WTC11 (cell line): ENCODE results near the gene PRKCZ. TPM values are rescaled to one million over a fixed set of nuclear protein-coding genes. Genes with fewer than 3 reads are reported as not detected.
A peak's percentile ranks its signal among the peaks of the same experiment; 100 is the strongest.

Experiments used
- ATAC-seq: fragments of 200-7000 bp; cut with Tn5 transposase; 2 replicates; pipeline ENCODE4 v1.10.0; 2021; ENCODE audit warnings: mild to moderate bottlenecking, moderate library complexity
- CTCF ChIA-PET: fragments of 300-600 bp; sonication (Branson Sonifier 250); formaldehyde crosslinking; loops from one replicate; lab custom pipeline; 2021; ENCODE audit warnings: antibody characterized with exemption; lab: Charles Lee
- POLR2A ChIA-PET: fragments of 350-600 bp; sonication (Branson Sonifier 250); formaldehyde crosslinking; loops from one replicate; lab custom pipeline; 2021; ENCODE audit warnings: antibody characterized with exemption; lab: Charles Lee
- DNase-seq: peaks from one replicate; pipeline ENCODE4 v3.0.0; 2021; ENCODE audit warnings: low spot score
- H3K27ac Mint-ChIP-seq: 2 replicates; pipeline ENCODE4 v1.8.0; 2021; ENCODE audit warnings: mixed read lengths
- H3K27me3 Mint-ChIP-seq: 2 replicates; pipeline ENCODE4 v1.8.0; 2021; ENCODE audit warnings: low read depth, mild to moderate bottlenecking, moderate library complexity, mixed read lengths
- H3K36me3 Mint-ChIP-seq: 2 replicates; pipeline ENCODE4 v1.8.0; 2021; ENCODE audit warnings: mixed read lengths
- H3K4me1 Mint-ChIP-seq: 2 replicates; pipeline ENCODE4 v1.8.0; 2022; ENCODE audit warnings: mixed read lengths
- H3K4me3 Mint-ChIP-seq: 2 replicates; pipeline ENCODE4 v1.8.0; 2021; ENCODE audit warnings: mild to moderate bottlenecking, moderate library complexity, mixed read lengths
- H3K9me3 Mint-ChIP-seq: 2 replicates; pipeline ENCODE4 v1.8.0; 2021; ENCODE audit warnings: mixed read lengths
- CDX4 ChIP-seq: fragments of 250-450 bp; sonication (Bioruptor Pico); IDR thresholded peaks from 2 replicates; pipeline ENCODE4 v1.9.0; 2021; ENCODE audit warnings: moderate library complexity, mild to moderate bottlenecking, inconsistent platforms, borderline replicate concordance
- CTCF ChIP-seq: fragments of 200-600 bp; IDR thresholded peaks from 2 replicates; pipeline ENCODE4 v1.8.0; 2022; ENCODE audit warnings: antibody characterized with exemption
- FOXJ3 ChIP-seq: sonication (generic); formaldehyde crosslinking; IDR thresholded peaks from 2 replicates; pipeline ENCODE4 v1.9.0; 2021; ENCODE audit warnings: missing genetic modification reagents, mild to moderate bottlenecking, borderline replicate concordance
- FOXP1 ChIP-seq: sonication (generic); formaldehyde crosslinking; IDR thresholded peaks from 2 replicates; pipeline ENCODE4 v1.8.0; 2022; ENCODE audit warnings: missing genetic modification reagents, mild to moderate bottlenecking, moderate library complexity, borderline replicate concordance
- HMGXB4 ChIP-seq: sonication (generic); formaldehyde crosslinking; IDR thresholded peaks from 2 replicates; pipeline ENCODE4 v1.8.1; 2023; ENCODE audit warnings: mild to moderate bottlenecking, moderate library complexity, missing genetic modification reagents
- PRDM15 ChIP-seq: sonication (generic); formaldehyde crosslinking; IDR thresholded peaks from 2 replicates; pipeline ENCODE4 v1.8.0; 2022; ENCODE audit warnings: missing genetic modification reagents
- SP1 ChIP-seq: sonication (generic); formaldehyde crosslinking; conservative IDR thresholded peaks from 2 replicates; pipeline ENCODE4 v1.8.1; 2022; ENCODE audit warnings: missing genetic modification reagents
- TCF7 ChIP-seq: sonication (generic); formaldehyde crosslinking; IDR thresholded peaks from 2 replicates; pipeline ENCODE4 v1.8.0; 2022; ENCODE audit warnings: mild to moderate bottlenecking, low read depth, missing genetic modification reagents, moderate library complexity
- TP53 ChIP-seq: sonication (generic); formaldehyde crosslinking; IDR thresholded peaks from 2 replicates; pipeline ENCODE4 v1.8.1; 2023; ENCODE audit warnings: mild to moderate bottlenecking, missing genetic modification reagents
- USF2 ChIP-seq: sonication (generic); formaldehyde crosslinking; IDR thresholded peaks from 2 replicates; pipeline ENCODE4 v1.8.1; 2023; ENCODE audit warnings: mild to moderate bottlenecking, missing genetic modification reagents, moderate library complexity
- ZBTB43 ChIP-seq: sonication (generic); formaldehyde crosslinking; IDR thresholded peaks from 2 replicates; pipeline ENCODE4 v1.8.1; 2023; ENCODE audit warnings: mild to moderate bottlenecking, missing genetic modification reagents
- ZNF423 ChIP-seq: fragments of 250-450 bp; sonication (Bioruptor Pico); IDR thresholded peaks from 2 replicates; pipeline ENCODE4 v2.1.2; 2022; ENCODE audit warnings: mild to moderate bottlenecking, moderate library complexity
- ZNF425 ChIP-seq: fragments of 250-450 bp; sonication (Bioruptor Pico); conservative IDR thresholded peaks from 2 replicates; pipeline ENCODE4 v1.9.0; 2021; ENCODE audit warnings: mild to moderate bottlenecking
- total RNA-seq: library from RNA; stranded (reverse); gene quantifications from 3 replicates; pipeline ENCODE4 v1.2.3, GENCODE V29; 2021
- TF ChIP-seq, protein P1 (sequence below): fragments of 250-450 bp; sonication (Bioruptor Pico); IDR thresholded peaks from 2 replicates; pipeline ENCODE4 v1.9.0; 2021; ENCODE audit warnings: mild to moderate bottlenecking

PRKCZ gene
- total RNA-seq, 1 experiment from 2014 or later, result 52.5 TPM

DNA sequence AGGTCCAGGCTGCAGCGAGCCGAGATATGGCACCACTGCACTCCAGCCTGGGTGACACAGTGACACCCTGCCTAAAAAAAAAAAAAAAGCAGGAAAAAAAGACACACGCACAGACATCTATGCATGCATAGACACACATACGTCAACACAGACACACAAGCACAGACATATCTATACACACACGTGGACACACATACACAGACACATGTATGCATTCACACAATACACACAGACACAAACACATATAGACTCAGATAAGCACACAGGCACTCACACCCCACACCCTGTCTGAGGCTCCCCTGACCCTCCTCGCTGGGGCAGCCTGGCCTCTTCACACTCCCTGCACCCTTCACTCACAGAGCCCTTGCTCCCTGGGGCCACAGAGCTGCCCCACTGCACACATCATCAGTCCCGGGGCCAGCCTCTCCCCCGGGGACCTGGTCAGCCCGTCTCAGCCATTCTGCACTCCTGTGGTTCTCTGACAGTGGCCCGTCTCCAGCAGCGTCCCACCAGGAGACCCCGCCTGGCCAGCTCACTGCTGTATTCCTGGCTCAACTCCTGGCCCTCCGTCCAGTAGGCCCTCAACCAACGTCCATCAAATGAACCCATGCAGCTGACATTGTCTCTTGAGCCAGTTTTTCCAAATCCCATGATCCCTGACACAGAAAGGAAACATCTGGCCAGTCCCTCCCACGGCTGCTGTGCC is 4.6 kb upstream of the PRKCZ start:
- CTCF ChIA-PET, result interaction anchor here (0.6 to 12.0 kb wide), 61 partner anchors 9 to 415 kb away, joined by 3 to 312 read pairs (median 6); partner anchors contain the start of genes CALML6, CFAP74, GABRD and TMEM52
- TF ChIP-seq FOXJ3, result no peak
- 0 out of 2 replicates have a peak, but pooled peaks have one; percentile 2 for TF ChIP-seq FOXP1 (CRISPR knock-in tag)
- no peak for TF ChIP-seq TP53 (CRISPR knock-in tag)
- TF ChIP-seq ZBTB43 (CRISPR knock-in tag), result no peak
- no peak for TF ChIP-seq ZNF425 (CRISPR knock-in tag)
- TF ChIP-seq, protein P1, sequence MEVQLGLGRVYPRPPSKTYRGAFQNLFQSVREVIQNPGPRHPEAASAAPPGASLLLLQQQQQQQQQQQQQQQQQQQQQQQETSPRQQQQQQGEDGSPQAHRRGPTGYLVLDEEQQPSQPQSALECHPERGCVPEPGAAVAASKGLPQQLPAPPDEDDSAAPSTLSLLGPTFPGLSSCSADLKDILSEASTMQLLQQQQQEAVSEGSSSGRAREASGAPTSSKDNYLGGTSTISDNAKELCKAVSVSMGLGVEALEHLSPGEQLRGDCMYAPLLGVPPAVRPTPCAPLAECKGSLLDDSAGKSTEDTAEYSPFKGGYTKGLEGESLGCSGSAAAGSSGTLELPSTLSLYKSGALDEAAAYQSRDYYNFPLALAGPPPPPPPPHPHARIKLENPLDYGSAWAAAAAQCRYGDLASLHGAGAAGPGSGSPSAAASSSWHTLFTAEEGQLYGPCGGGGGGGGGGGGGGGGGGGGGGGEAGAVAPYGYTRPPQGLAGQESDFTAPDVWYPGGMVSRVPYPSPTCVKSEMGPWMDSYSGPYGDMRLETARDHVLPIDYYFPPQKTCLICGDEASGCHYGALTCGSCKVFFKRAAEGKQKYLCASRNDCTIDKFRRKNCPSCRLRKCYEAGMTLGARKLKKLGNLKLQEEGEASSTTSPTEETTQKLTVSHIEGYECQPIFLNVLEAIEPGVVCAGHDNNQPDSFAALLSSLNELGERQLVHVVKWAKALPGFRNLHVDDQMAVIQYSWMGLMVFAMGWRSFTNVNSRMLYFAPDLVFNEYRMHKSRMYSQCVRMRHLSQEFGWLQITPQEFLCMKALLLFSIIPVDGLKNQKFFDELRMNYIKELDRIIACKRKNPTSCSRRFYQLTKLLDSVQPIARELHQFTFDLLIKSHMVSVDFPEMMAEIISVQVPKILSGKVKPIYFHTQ, result no peak
- no peak for TF ChIP-seq USF2
- Mint-ChIP-seq H3K4me3 (peak overlapping the region; percentile 25; the same call in 1 of the 2 replicates), H3K27ac (no peak overlapping the region), H3K36me3 (no peaks in the 10 kb centered on the region), H3K4me1 (peaks cover 23% of the 10 kb centered on the region), H3K9me3 (no peaks in the 10 kb centered on the region), H3K27me3 (peaks cover 13% of the 10 kb centered on the region; the same call in 1 of the 2 replicates)
- DNase-seq (no peak), ATAC-seq (no peak)
- POLR2A ChIA-PET, result interaction anchor here (0.5 to 2.3 kb wide), 4 partner anchors 85 to 180 kb away, joined by 3 to 11 read pairs (median 4); no protein-coding TSS in a partner anchor

GRCh38 chr1:2046174-2046917 is 3.9 kb upstream of the PRKCZ start:
- Mint-ChIP-seq H3K4me3 (no peak overlapping the region), H3K36me3 (no peaks in the 10 kb centered on the region), H3K9me3 (no peaks in the 10 kb centered on the region), H3K4me1 (peaks cover 23% of the 10 kb centered on the region), H3K27me3 (peaks cover 13% of the 10 kb centered on the region; the same call in 1 of the 2 replicates), H3K27ac (no peak overlapping the region)
- peak; percentile 43 for ATAC-seq
- CTCF ChIA-PET, result interaction anchor here (0.6 to 12.0 kb wide), 36 partner anchors 10 to 416 kb away, joined by 3 to 312 read pairs (median 4); partner anchors contain the start of genes CALML6, CFAP74, GABRD and TMEM52
- POLR2A ChIA-PET, result interaction anchor here (0.5 kb wide), 1 partner anchor 179 kb away, joined by 3 read pairs; no protein-coding TSS in a partner anchor
- peak; percentile 91 for DNase-seq
- TF ChIP-seq CTCF, result peak; percentile 65
- TF ChIP-seq ZNF423 (CRISPR knock-in tag), result peak; percentile 57
- TF ChIP-seq PRDM15 (CRISPR knock-in tag), result no peak
- TF ChIP-seq CDX4 (CRISPR knock-in tag), result no peak
- TF ChIP-seq SP1, result peak; percentile 59; the same call in 1 of the 2 replicates
- peak; percentile 68 for TF ChIP-seq HMGXB4 (CRISPR knock-in tag)
- TF ChIP-seq TCF7, result no peak
